ENCODE results near the gene PBX3.

The PBX3 gene

GRCh38 chr9:125831616-125832015, 84.4 kb downstream of the PBX3 start:
- no peak for DNase-seq (ENCODE audit: low read depth)
- no peak for TF ChIP-seq CTCF (conservative IDR thresholded peaks at IDR 0.05; ENCODE audit: control insufficient read depth, insufficient read depth, low read depth, low read length)
- H3K4me3 ChIP-seq (ENCODE audit: control insufficient read depth, low read depth, low read length) = no peak overlapping the region

- no peak overlapping the region for H3K4me3 ChIP-seq (ENCODE audit: control insufficient read depth, low read depth, low read length)
- no peak for TF ChIP-seq CTCF (conservative IDR thresholded peaks at IDR 0.05; ENCODE audit: control insufficient read depth, insufficient read depth, low read depth, low read length)
- no peak for DNase-seq (ENCODE audit: low read depth)
Observed at GRCh38 chr9:125835655-125836054, 88.5 kb downstream of the PBX3 start.

- no peak for DNase-seq (ENCODE audit: low read depth)
- no peak for TF ChIP-seq CTCF (conservative IDR thresholded peaks at IDR 0.05; ENCODE audit: control insufficient read depth, insufficient read depth, low read depth, low read length)
- no peak overlapping the region for H3K4me3 ChIP-seq (ENCODE audit: control insufficient read depth, low read depth, low read length)
Observed at GRCh38 chr9:125839317-125839716, 92.1 kb downstream of the PBX3 start.

- TF ChIP-seq CTCF (conservative IDR thresholded peaks at IDR 0.05; ENCODE audit: control insufficient read depth, insufficient read depth, low read depth, low read length) = no peak
- H3K4me3 ChIP-seq (ENCODE audit: control insufficient read depth, low read depth, low read length) = no peak overlapping the region
- DNase-seq (ENCODE audit: low read depth) = no peak
Observed at GRCh38 chr9:125841444-125841843, 94.3 kb downstream of the PBX3 start.

- H3K4me3 ChIP-seq (ENCODE audit: control insufficient read depth, low read depth, low read length) = no peak overlapping the region
- TF ChIP-seq CTCF (conservative IDR thresholded peaks at IDR 0.05; ENCODE audit: control insufficient read depth, insufficient read depth, low read depth, low read length) = no peak
Observed at GRCh38 chr9:125842242-125842641, 95.1 kb downstream of the PBX3 start.

GRCh38 chr9:125843646-125844045, 96.5 kb downstream of the PBX3 start:
- no peak overlapping the region for H3K4me3 ChIP-seq (ENCODE audit: control insufficient read depth, low read depth, low read length)
- no peak for TF ChIP-seq CTCF (conservative IDR thresholded peaks at IDR 0.05; ENCODE audit: control insufficient read depth, insufficient read depth, low read depth, low read length)
- peak; percentile 34 for DNase-seq (ENCODE audit: low read depth)

More at GRCh38 chr9:125842242-125842641, 95.1 kb downstream of the PBX3 start:
- no peak for DNase-seq (ENCODE audit: low read depth)

GRCh38 chr9:125844611-125845010, 97.4 kb downstream of the PBX3 start:
- no peak for DNase-seq (ENCODE audit: low read depth)
- no peak overlapping the region for H3K4me3 ChIP-seq (ENCODE audit: control insufficient read depth, low read depth, low read length)
- TF ChIP-seq CTCF (conservative IDR thresholded peaks at IDR 0.05; ENCODE audit: control insufficient read depth, insufficient read depth, low read depth, low read length) = no peak

Data from fibroblast of mammary gland (primary cell).